Transverse colon (tissue), 4 donors: Measurements from ENCODE around the gene LDHA. TPM values are rescaled to one million over a fixed set of nuclear protein-coding genes. Genes with fewer than 3 reads are reported as not detected.

ENCODE experiments used
- DNase-seq: peaks from one replicate; pipeline ENCODE4 v3.0.0-alpha.2; 2019
- H3K27ac ChIP-seq, 4 donors: fragments of 200-600 bp; sonication (generic); 2 replicates each; pipeline ENCODE4 v1.5.1; 2016 to 2018; ENCODE audit warnings: inconsistent platforms in 4 of 4
- H3K27me3 ChIP-seq: fragments of 200-600 bp; sonication (generic); 2 replicates; pipeline ENCODE4 v1.5.1; 2017; ENCODE audit warnings: inconsistent platforms
- H3K36me3 ChIP-seq, 4 donors: fragments of 200-600 bp; sonication (generic); 2 replicates each; pipeline ENCODE4 v1.5.1; 2017 to 2019; ENCODE audit warnings: inconsistent platforms in 4 of 4
- H3K4me1 ChIP-seq, 4 donors: fragments of 200-600 bp; sonication (generic); 2 replicates each; pipeline ENCODE4 v1.5.1; 2017 to 2020; ENCODE audit warnings: inconsistent platforms in 4 of 4
- H3K4me3 ChIP-seq, 4 donors: fragments of 200-600 bp; sonication (generic); 1 replicate in 1 of 4; 2 replicates in 3 of 4; pipeline versions ENCODE4 v1.5.1 to v1.6.1; 2017 to 2019; ENCODE audit warnings: inconsistent platforms in 4 of 4
- H3K9me3 ChIP-seq, 2 donors: fragments of 200-600 bp; sonication (generic); 2 replicates each; pipeline ENCODE4 v1.5.1; 2017 to 2019; ENCODE audit warnings: inconsistent platforms in 2 of 2
- CTCF ChIP-seq, 5 experiments: fragments of 200-600 bp in 3 of 5; fragments of 450-650 bp in 2 of 5; sonication (generic) in 3 of 5; IDR thresholded peaks; 1 replicate in 2 of 5; 2 replicates in 3 of 5; pipeline ENCODE4 v1.5.1; 2016 to 2017; ENCODE audit warnings: antibody characterized with exemption in 5 of 5, inconsistent platforms in 3 of 5, mild to moderate bottlenecking in 2 of 5, moderate library complexity in 1 of 5
- EP300 ChIP-seq: sonication (generic); formaldehyde crosslinking; IDR thresholded peaks from one replicate; pipeline ENCODE4 v1.6.1; 2017; ENCODE audit warnings: antibody characterized with exemption, low read depth
- POLR2A ChIP-seq: fragments of 450-650 bp; IDR thresholded peaks from one replicate; pipeline ENCODE4 v1.6.1; 2016; ENCODE audit warnings: antibody characterized with exemption, mild to moderate bottlenecking, moderate library complexity
- POLR2AphosphoS5 ChIP-seq, 3 donors: sonication (generic); formaldehyde crosslinking; IDR thresholded peaks; one replicate each; pipeline ENCODE4 v1.6.1; 2016; ENCODE audit warnings: antibody characterized with exemption in 3 of 3
- WGBS, 2 donors: methylation state at CpG; one replicate each; pipeline ENCODE4 v1.1.5; 2018; ENCODE audit warnings: low coverage in 1 of 2; 5-methylcytosine and 5-hydroxymethylcytosine counted together
- in situ Hi-C, 4 donors: fragments of 200-750 bp; cut with MboI; loops; one replicate each; pipeline versions ENCODE4 v1.15.0 to v1.15.1; 2017; ENCODE audit warnings: low sequenced_read_pairs in 3 of 4, low pct_ligation_motif_present in 1 of 4, low pct_unique_long_range_greater_than_20kb in 1 of 4
- intact Hi-C: fragments of 100-400 bp; cut with DNase I; formaldehyde crosslinking; loops from one replicate; pipeline ENCODE4 v1.15.1; 2023; ENCODE audit warnings: low total_unique reads
- total RNA-seq, 4 donors: library from RNA; depleted of rRNA; stranded (reverse); fragments of >200 nt; gene quantifications; one replicate each; pipeline ENCODE4 v1.1.0, GENCODE V29; 2016

Gene LDHA
- total RNA-seq, 4 donors from 2014 or later = 292 to 386 (median 318) TPM

GRCh38 chr11:18420067-18420466 lies 25.7 kb downstream of the LDHA start:
- Histone ChIP-seq H3K4me1 (no peaks in the 10 kb centered on the region), H3K4me3 (no peak overlapping the region), H3K36me3 (no peaks in the 10 kb centered on the region), H3K9me3 (no peaks in the 10 kb centered on the region), H3K27me3 (no peaks in the 10 kb centered on the region), H3K27ac (no peak overlapping the region)
- in situ Hi-C loops (no loop called here), intact Hi-C loops (no loop called here)
- DNase-seq = no peak
- 96 to 100% methylated on average over 1 to 2 of the region's 2 CpGs for WGBS, 2 donors
- TF ChIP-seq CTCF (IDR thresholded peaks at IDR 0.05) = no peak
- TF ChIP-seq POLR2AphosphoS5 (IDR thresholded peaks at IDR 0.05) = no peak
- no peak for TF ChIP-seq POLR2A
- no peak for TF ChIP-seq EP300

DNA sequence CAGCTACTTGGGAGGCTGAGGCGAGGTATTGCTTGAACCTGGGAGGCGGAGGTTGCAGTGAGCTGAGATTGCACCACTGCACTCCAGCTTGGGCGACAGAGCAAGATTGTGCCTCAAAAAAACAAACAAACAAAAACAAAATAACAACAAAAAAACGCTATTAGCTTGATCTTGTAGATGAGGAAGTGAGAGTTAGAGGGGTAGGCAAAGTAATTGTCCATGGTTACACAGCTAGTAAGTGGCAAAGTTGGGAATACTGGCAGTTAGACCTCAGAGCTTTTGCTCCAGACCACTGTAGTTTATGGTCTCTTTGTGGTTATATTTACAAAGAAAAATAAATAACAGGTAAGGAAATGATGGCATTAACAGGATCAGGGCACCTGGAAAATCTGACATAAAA lies 32.9 kb downstream of the LDHA start:
- in situ Hi-C loops (no loop called here), intact Hi-C loops (no loop called here)
- no peak overlapping the region for H3K4me3 ChIP-seq
- H3K27ac ChIP-seq = no peak overlapping the region
- no peak for DNase-seq
- no peaks in the 10 kb centered on the region for H3K9me3 ChIP-seq
- H3K36me3 ChIP-seq = no peaks in the 10 kb centered on the region
- TF ChIP-seq POLR2AphosphoS5 (IDR thresholded peaks at IDR 0.05) (no peak), POLR2A (no peak), EP300 (no peak), CTCF (IDR thresholded peaks at IDR 0.05) (no peak)
- no peaks in the 10 kb centered on the region for H3K27me3 ChIP-seq
- no peaks in the 10 kb centered on the region for H3K4me1 ChIP-seq
- 76 to 83% methylated on average over 3 to 4 of the region's 4 CpGs for WGBS, 2 donors

- H3K27ac ChIP-seq = no peak overlapping the region
- H3K4me3 ChIP-seq = no peak overlapping the region
- intact Hi-C loops (no loop called here), in situ Hi-C loops (no loop called here)
- no peaks in the 10 kb centered on the region for H3K4me1 ChIP-seq
- WGBS, 2 donors = 79 to 85% methylated on average over 1 to 5 of the region's 5 CpGs
- TF ChIP-seq POLR2A (no peak), POLR2AphosphoS5 (IDR thresholded peaks at IDR 0.05) (no peak), EP300 (no peak), CTCF (IDR thresholded peaks at IDR 0.05) (no peak)
- no peak for DNase-seq
- H3K36me3 ChIP-seq = no peaks in the 10 kb centered on the region
- no peaks in the 10 kb centered on the region for H3K27me3 ChIP-seq
- no peaks in the 10 kb centered on the region for H3K9me3 ChIP-seq
Observed at GRCh38 chr11:18429332-18429731, 35.0 kb downstream of the LDHA start.

DNA sequence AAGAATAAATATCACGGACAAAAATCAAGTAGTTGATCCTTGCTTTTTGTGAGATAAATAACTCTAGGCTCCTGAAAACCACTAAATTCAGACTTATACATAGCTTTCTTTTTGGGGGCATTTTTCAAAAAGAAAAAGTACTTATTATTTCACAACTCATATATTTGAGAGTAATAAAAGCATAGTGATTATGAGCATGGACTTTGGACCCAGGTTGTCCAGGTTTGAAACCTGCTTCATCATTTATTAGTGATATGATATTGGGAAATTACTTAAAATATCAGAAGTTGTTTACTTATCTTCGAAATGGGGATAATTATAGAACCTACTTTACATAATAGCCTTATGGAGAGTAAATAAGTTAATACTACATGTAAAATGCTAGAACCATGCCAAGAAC lies 44.3 kb downstream of the LDHA start:
- in situ Hi-C loops = no loop called here
- TF ChIP-seq POLR2AphosphoS5 (IDR thresholded peaks at IDR 0.05) (no peak), EP300 (no peak), CTCF (IDR thresholded peaks at IDR 0.05) (no peak), POLR2A (no peak)
- WGBS, 2 donors = 58 to 72% methylated on average over 2 of the region's 2 CpGs
- no peak overlapping the region for H3K4me3 ChIP-seq
- no peaks in the 10 kb centered on the region for H3K9me3 ChIP-seq
- H3K4me1 ChIP-seq = no peaks in the 10 kb centered on the region
- no peak overlapping the region for H3K27ac ChIP-seq
- no peak for DNase-seq
- intact Hi-C loops = no loop called here
- no peaks in the 10 kb centered on the region for H3K36me3 ChIP-seq
- no peaks in the 10 kb centered on the region for H3K27me3 ChIP-seq
